HCT116 (cell line): ENCODE results near the gene N4BP3. TPM values are rescaled to one million over a fixed set of nuclear protein-coding genes. Genes with fewer than 3 reads are reported as not detected.

Source experiments
- ATAC-seq: fragments of 200-7000 bp; cut with Tn5 transposase; 2 replicates; pipeline ENCODE4 v1.9.1; 2020; ENCODE audit warnings: mild to moderate bottlenecking, moderate library complexity
- BruUV-seq: library from RNA; stranded (reverse); fragments of 400-500 nt; replicated peaks from 2 replicates; lab custom pipeline; 2021; lab: Mats Ljungman, UMichigan
- CTCF ChIA-PET: fragments of 300-600 bp; sonication (Branson Sonifier 250); formaldehyde crosslinking; loops from one replicate; lab custom pipeline; 2021; ENCODE audit warnings: antibody characterized with exemption; lab: Charles Lee
- POLR2A ChIA-PET: fragments of 300-600, 350-600 bp; sonication (Branson Sonifier 250); formaldehyde crosslinking; loops from one replicate; lab custom pipeline; 2021; ENCODE audit warnings: antibody characterized with exemption; lab: Charles Lee
- RAD21 ChIA-PET, 2 experiments: fragments of 300-600 bp; sonication (Branson Sonifier 250); formaldehyde crosslinking; loops; one replicate each; lab custom pipeline; 2023; ENCODE audit warnings: low total read pairs in 2 of 2; ENCODE audit not compliant: uncharacterized antibody in 2 of 2, unreplicated experiment in 2 of 2, low non-redundant PET in 1 of 2; lab: Charles Lee
- DNase-seq: peaks from one replicate; pipeline ENCODE4 v3.0.0-alpha.2; 2010; ENCODE audit warnings: low read depth, low spot score
- H2AFZ ChIP-seq: fragments of 200-600 bp; shearing (Covaris generic), sonication (generic); 2 replicates; pipeline ENCODE4 v1.6.1; 2017; ENCODE audit warnings: low read depth, mixed run types, mixed read lengths, antibody characterized with exemption, low read length; ENCODE audit not compliant: poor library complexity, severe bottlenecking
- H3K27ac ChIP-seq: 2 replicates; pipeline ENCODE4 v1.5.1; 2012; ENCODE audit warnings: low read depth, low read length
- H3K27me3 ChIP-seq: fragments of 200-600 bp; sonication (generic); 2 replicates; pipeline ENCODE4 v1.6.1; 2016; ENCODE audit warnings: mixed run types, low read length, mixed read lengths; ENCODE audit not compliant: insufficient read depth
- H3K36me3 ChIP-seq, 2 experiments: fragments of 200-500 bp in 1 of 2; fragments of 200-600 bp in 1 of 2; sonication (Bioruptor generic) in 1 of 2; sonication (generic) in 1 of 2; 2 replicates each; pipeline versions ENCODE4 v1.5.1 to v1.6.1; 2014 to 2016; ENCODE audit warnings: low read length in 2 of 2, inconsistent platforms in 1 of 2, mixed read lengths in 1 of 2, mixed run types in 1 of 2; ENCODE audit not compliant: insufficient read depth in 2 of 2, control insufficient read depth in 1 of 2
- H3K4me1 ChIP-seq, 2 experiments: fragments of 200-600 bp in 1 of 2; sonication (generic) in 1 of 2; 2 replicates each; pipeline versions ENCODE4 v1.5.1 to v1.6.1; 2012 to 2017; ENCODE audit warnings: low read length in 2 of 2, inconsistent platforms in 1 of 2, mild to moderate bottlenecking in 1 of 2, mixed read lengths in 1 of 2, mixed run types in 1 of 2, moderate library complexity in 1 of 2; ENCODE audit not compliant: insufficient read depth in 2 of 2, control insufficient read depth in 1 of 2
- H3K4me2 ChIP-seq: fragments of 200-600 bp; sonication (generic); 2 replicates; pipeline ENCODE4 v1.6.1; 2017; ENCODE audit warnings: mixed run types, low read length, mixed read lengths
- H3K4me3 ChIP-seq, 2 experiments: fragments of 200-600 bp in 1 of 2; sonication (generic) in 1 of 2; replicated peaks in 1 of 2; 2 replicates each; pipeline ENCODE4 v1.5.1; 2011 to 2016; ENCODE audit warnings: low read length in 2 of 2, control low read depth in 1 of 2, low read depth in 1 of 2, mild to moderate bottlenecking in 1 of 2, mixed read lengths in 1 of 2, mixed run types in 1 of 2
- H3K79me2 ChIP-seq: fragments of 200-600 bp; sonication (generic); 2 replicates; pipeline ENCODE4 v1.6.1; 2017; ENCODE audit warnings: mild to moderate bottlenecking, mixed run types, low read length, moderate library complexity, mixed read lengths; ENCODE audit not compliant: insufficient read depth
- H3K9ac ChIP-seq: fragments of 200-600 bp; sonication (generic); 2 replicates; pipeline ENCODE4 v1.6.1; 2016; ENCODE audit warnings: low read length, mixed read lengths
- H3K9me2 ChIP-seq: fragments of 200-600 bp; sonication (generic), shearing (Covaris generic); 2 replicates; pipeline ENCODE4 v1.6.1; 2017; ENCODE audit warnings: mixed run types, mild to moderate bottlenecking, moderate library complexity; ENCODE audit not compliant: insufficient read depth
- H3K9me3 ChIP-seq, 2 experiments: fragments of 200-500 bp in 1 of 2; fragments of 200-600 bp in 1 of 2; sonication (Bioruptor generic) in 1 of 2; sonication (generic) in 1 of 2; 2 replicates each; pipeline ENCODE4 v1.6.1; 2014 to 2017; ENCODE audit warnings: low read length in 2 of 2, mixed read lengths in 2 of 2, inconsistent platforms in 1 of 2, low read depth in 1 of 2, mild to moderate bottlenecking in 1 of 2, mixed run types in 1 of 2, moderate library complexity in 1 of 2; ENCODE audit not compliant: control insufficient read depth in 1 of 2, insufficient read depth in 1 of 2
- H4K20me1 ChIP-seq: fragments of 200-600 bp; sonication (generic), shearing (Covaris generic); 2 replicates; pipeline ENCODE4 v1.6.1; 2017; ENCODE audit warnings: mixed run types, mild to moderate bottlenecking, moderate library complexity; ENCODE audit not compliant: insufficient read depth
- CBX3 ChIP-seq: IDR thresholded peaks from 2 replicates; pipeline ENCODE4 v1.6.1; 2012; ENCODE audit warnings: low read depth
- EZH2phosphoT487 ChIP-seq: fragments of 200-600 bp; IDR thresholded peaks from 2 replicates; pipeline ENCODE4 v1.6.1; 2018; ENCODE audit warnings: antibody characterized with exemption, borderline replicate concordance
- POLR2A ChIP-seq: IDR thresholded peaks from 2 replicates; pipeline ENCODE4 v1.7.0; 2011; ENCODE audit warnings: borderline replicate concordance; ENCODE audit not compliant: insufficient read depth, insufficient read length; ENCODE audit errors: extremely low read depth
- SRF ChIP-seq: IDR thresholded peaks from 2 replicates; pipeline ENCODE4 v1.6.1; 2012; ENCODE audit warnings: low read depth
- TCF7L2 ChIP-seq: IDR thresholded peaks from 2 replicates; pipeline ENCODE4 v1.7.0; 2011; ENCODE audit warnings: borderline replicate concordance, inconsistent platforms; ENCODE audit not compliant: insufficient read depth, insufficient read length; ENCODE audit errors: extremely low read depth
- ZFX ChIP-seq: fragments of 450-650 bp; IDR thresholded peaks from 2 replicates; pipeline ENCODE4 v1.6.1; 2017
- ZNF274 ChIP-seq: fragments of 200-500 bp; sonication (Bioruptor generic); IDR thresholded peaks from 2 replicates; pipeline ENCODE4 v1.6.1; 2014; ENCODE audit warnings: mild to moderate bottlenecking, low read depth, low read length, inconsistent platforms
- intact Hi-C: fragments of 100-400 bp; cut with micrococcal nuclease; formaldehyde crosslinking; loops from 2 replicates; pipeline ENCODE4 v1.10.0; 2022
- total RNA-seq: library from RNA; stranded (reverse); gene quantifications from one replicate; pipeline ENCODE4 v1.2.1, GENCODE V29; 2021; ENCODE audit not compliant: unreplicated experiment
- TF ChIP-seq, protein P1 (sequence below): IDR thresholded peaks from 2 replicates; pipeline ENCODE4 v1.6.1; 2011; ENCODE audit warnings: mild to moderate bottlenecking, low read length, moderate library complexity; ENCODE audit not compliant: insufficient replicate concordance; ENCODE audit errors: extremely low read depth
- TF ChIP-seq, protein P2 (sequence below): IDR thresholded peaks from 2 replicates; pipeline ENCODE4 v1.6.1; 2012; ENCODE audit warnings: low read depth

The N4BP3 gene
- total RNA-seq, 1 experiment from 2014 or later = 5.2 TPM

DNA sequence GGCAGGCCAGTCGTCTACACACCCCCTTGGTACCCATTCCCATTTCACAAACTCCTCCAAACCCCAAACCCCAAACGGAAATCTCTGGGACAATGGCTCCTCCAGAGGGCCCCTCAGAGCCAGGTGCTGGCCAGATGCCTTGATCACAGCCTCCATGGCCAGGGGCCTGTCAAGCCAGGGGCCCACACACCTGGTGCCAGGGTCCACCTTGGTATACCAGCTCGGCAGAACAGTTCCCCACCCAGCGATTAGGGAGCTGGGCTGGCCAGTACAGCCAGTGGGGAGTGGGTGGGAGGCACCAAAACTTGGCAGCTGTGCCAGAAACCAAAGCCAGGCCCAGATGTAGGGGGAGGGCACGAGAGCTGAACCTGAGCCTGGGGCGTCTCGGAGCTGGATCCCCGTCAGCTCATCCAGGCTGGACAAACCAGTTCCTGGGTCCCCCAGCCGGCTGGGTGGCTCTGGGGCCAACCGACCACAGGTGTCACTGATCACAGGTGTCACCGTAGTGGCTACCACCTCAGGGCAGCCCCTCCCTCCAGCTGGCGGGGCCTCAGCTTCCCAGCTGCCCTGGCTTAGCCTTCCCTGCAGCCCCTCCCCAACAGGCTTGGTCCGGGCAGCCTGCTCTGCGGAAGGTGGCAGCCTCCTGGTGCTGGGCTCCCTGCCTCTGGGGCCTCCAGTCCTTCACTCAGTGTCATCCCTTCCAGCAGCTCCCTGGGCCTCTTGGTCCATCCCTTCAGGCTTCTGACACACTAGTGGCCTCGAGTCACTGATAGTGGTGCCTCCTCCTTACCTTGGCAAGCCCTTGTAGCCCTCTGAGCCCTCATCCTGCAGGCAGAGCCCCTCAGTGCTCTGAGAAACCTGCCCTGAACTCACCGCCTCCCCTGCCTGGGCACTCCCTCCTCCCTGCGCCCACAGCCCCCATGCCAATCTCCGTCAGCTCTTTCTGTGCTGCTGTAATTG is 10.9 kb downstream of the N4BP3 start:
- Histone ChIP-seq H3K9ac (no peak overlapping the region), H3K79me2 (no peaks in the 10 kb centered on the region), H3K9me2 (no peaks in the 10 kb centered on the region), H3K27ac (no peak overlapping the region), H3K4me2 (no peak overlapping the region), H3K4me3 (no peak overlapping the region), H3K27me3 (no peaks in the 10 kb centered on the region), H3K9me3 (no peaks in the 10 kb centered on the region), H3K4me1 (no peaks in the 10 kb centered on the region), H4K20me1 (no peaks in the 10 kb centered on the region), H2AFZ (no peak overlapping the region), H3K36me3 (no peaks in the 10 kb centered on the region; a peak in 1 of 4 replicates)
- intact Hi-C loops = no loop called here
- POLR2A ChIA-PET = no interaction called here
- ATAC-seq (no peak), DNase-seq (no peak)
- TF ChIP-seq, protein P1, sequence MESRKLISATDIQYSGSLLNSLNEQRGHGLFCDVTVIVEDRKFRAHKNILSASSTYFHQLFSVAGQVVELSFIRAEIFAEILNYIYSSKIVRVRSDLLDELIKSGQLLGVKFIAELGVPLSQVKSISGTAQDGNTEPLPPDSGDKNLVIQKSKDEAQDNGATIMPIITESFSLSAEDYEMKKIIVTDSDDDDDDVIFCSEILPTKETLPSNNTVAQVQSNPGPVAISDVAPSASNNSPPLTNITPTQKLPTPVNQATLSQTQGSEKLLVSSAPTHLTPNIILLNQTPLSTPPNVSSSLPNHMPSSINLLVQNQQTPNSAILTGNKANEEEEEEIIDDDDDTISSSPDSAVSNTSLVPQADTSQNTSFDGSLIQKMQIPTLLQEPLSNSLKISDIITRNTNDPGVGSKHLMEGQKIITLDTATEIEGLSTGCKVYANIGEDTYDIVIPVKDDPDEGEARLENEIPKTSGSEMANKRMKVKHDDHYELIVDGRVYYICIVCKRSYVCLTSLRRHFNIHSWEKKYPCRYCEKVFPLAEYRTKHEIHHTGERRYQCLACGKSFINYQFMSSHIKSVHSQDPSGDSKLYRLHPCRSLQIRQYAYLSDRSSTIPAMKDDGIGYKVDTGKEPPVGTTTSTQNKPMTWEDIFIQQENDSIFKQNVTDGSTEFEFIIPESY = no peak
- TF ChIP-seq TCF7L2 = no peak
- RAD21 ChIA-PET = no interaction called here
- BruUV-seq = no TSS peak
- CTCF ChIA-PET = no interaction called here

DNA sequence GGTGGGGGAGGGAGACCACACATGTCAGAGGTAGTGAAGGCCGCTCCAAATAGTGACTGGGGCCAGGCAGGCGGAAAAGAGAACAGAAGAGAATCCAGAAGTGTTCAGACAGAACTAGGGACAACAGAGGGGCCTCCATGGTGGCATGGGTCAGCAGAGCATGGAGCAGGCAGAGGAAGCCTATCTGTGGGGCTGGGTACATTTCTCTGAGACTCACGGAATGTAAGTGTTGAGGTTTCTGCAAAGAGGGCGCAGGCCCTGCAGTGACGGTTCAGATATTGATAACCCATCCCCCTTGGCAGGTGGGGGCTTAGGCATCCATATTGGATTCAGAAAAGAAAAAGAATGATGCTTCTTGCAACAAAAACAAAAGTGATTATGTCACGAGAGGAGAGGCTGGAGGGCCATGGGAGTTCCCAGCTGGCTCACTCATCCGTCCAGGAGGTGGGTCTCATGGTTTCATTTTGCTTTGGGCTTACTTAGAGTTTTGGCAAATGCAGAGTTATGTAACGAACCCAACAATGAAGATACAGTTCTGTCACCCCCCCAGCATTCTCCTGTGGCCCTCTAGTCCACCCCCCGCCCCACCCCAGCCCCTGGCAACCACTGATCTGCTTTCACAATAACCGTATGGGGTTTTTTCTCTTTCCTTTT is 12.0 kb downstream of the N4BP3 start:
- ChIA-PET POLR2A (no interaction called here), CTCF (no interaction called here), RAD21 (no interaction called here)
- no peaks in the 10 kb centered on the region; a peak in 1 of 4 replicates for H3K36me3 ChIP-seq
- intact Hi-C loops = no loop called here
- H3K27ac ChIP-seq = no peak overlapping the region
- no TSS peak for BruUV-seq
- no peaks in the 10 kb centered on the region for H3K79me2 ChIP-seq
- no peaks in the 10 kb centered on the region for H4K20me1 ChIP-seq
- H3K9ac ChIP-seq = no peak overlapping the region
- H3K4me1 ChIP-seq = peaks cover 0 to 5% of the 10 kb centered on the region in 2 experiments; a peak in 1 of 4 replicates
- H2AFZ ChIP-seq = no peak overlapping the region
- H3K4me3 ChIP-seq = no peak overlapping the region
- H3K27me3 ChIP-seq = no peaks in the 10 kb centered on the region
- ATAC-seq = no peak
- no peaks in the 10 kb centered on the region for H3K9me2 ChIP-seq
- DNase-seq = no peak
- no peaks in the 10 kb centered on the region for H3K9me3 ChIP-seq
- H3K4me2 ChIP-seq = no peak overlapping the region
- TF ChIP-seq ZFX (no peak), POLR2A (no peak), SRF (no peak), EZH2phosphoT487 (no peak), CBX3 (no peak), ZNF274 (no peak)
- TF ChIP-seq, protein P2, sequence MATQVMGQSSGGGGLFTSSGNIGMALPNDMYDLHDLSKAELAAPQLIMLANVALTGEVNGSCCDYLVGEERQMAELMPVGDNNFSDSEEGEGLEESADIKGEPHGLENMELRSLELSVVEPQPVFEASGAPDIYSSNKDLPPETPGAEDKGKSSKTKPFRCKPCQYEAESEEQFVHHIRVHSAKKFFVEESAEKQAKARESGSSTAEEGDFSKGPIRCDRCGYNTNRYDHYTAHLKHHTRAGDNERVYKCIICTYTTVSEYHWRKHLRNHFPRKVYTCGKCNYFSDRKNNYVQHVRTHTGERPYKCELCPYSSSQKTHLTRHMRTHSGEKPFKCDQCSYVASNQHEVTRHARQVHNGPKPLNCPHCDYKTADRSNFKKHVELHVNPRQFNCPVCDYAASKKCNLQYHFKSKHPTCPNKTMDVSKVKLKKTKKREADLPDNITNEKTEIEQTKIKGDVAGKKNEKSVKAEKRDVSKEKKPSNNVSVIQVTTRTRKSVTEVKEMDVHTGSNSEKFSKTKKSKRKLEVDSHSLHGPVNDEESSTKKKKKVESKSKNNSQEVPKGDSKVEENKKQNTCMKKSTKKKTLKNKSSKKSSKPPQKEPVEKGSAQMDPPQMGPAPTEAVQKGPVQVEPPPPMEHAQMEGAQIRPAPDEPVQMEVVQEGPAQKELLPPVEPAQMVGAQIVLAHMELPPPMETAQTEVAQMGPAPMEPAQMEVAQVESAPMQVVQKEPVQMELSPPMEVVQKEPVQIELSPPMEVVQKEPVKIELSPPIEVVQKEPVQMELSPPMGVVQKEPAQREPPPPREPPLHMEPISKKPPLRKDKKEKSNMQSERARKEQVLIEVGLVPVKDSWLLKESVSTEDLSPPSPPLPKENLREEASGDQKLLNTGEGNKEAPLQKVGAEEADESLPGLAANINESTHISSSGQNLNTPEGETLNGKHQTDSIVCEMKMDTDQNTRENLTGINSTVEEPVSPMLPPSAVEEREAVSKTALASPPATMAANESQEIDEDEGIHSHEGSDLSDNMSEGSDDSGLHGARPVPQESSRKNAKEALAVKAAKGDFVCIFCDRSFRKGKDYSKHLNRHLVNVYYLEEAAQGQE = no peak
